Mesenchymal stem cell (in vitro differentiated cells and primary cell): ENCODE results near the gene TTC3.
A peak's percentile ranks its signal among the peaks of the same experiment; 100 is the strongest.

ENCODE experiments used
- DNase-seq: peaks from one replicate; pipeline ENCODE4 v3.0.0-alpha.2; 2013
- H2AFZ ChIP-seq: one replicate; pipeline ENCODE4 v1.6.1; 2013; ENCODE audit warnings: low read depth, mild to moderate bottlenecking, control low read depth, inconsistent platforms, low read length, moderate library complexity
- H2AK5ac ChIP-seq: 2 replicates; pipeline ENCODE4 v1.6.1; 2013; ENCODE audit warnings: low read length, moderate library complexity, mild to moderate bottlenecking, inconsistent platforms; ENCODE audit not compliant: severe bottlenecking
- H2BK120ac ChIP-seq: one replicate; pipeline ENCODE4 v1.6.1; 2013; ENCODE audit warnings: low read depth, mild to moderate bottlenecking, inconsistent platforms, low read length, moderate library complexity
- H2BK12ac ChIP-seq, 2 experiments: one replicate each; pipeline ENCODE4 v1.6.1; 2013; ENCODE audit warnings: inconsistent platforms in 2 of 2, low read length in 2 of 2, mild to moderate bottlenecking in 2 of 2, moderate library complexity in 2 of 2, control low read depth in 1 of 2
- H2BK15ac ChIP-seq: one replicate; pipeline ENCODE4 v1.6.1; 2013; ENCODE audit warnings: mild to moderate bottlenecking, low read depth, inconsistent platforms; ENCODE audit not compliant: poor library complexity, severe bottlenecking
- H2BK5ac ChIP-seq: 2 replicates; pipeline ENCODE4 v1.6.1; 2013; ENCODE audit warnings: low read depth, mild to moderate bottlenecking, low read length, control low read depth, inconsistent platforms; ENCODE audit not compliant: poor library complexity, severe bottlenecking
- H3K14ac ChIP-seq, 2 experiments: one replicate each; pipeline ENCODE4 v1.6.1; 2013; ENCODE audit warnings: inconsistent platforms in 2 of 2, low read length in 2 of 2, control low read depth in 1 of 2, mild to moderate bottlenecking in 1 of 2, moderate library complexity in 1 of 2
- H3K18ac ChIP-seq, 2 experiments: one replicate each; pipeline ENCODE4 v1.6.1; 2013; ENCODE audit warnings: inconsistent platforms in 2 of 2, low read length in 2 of 2, control low read depth in 1 of 2, low read depth in 1 of 2, mild to moderate bottlenecking in 1 of 2
- H3K23ac ChIP-seq, 2 experiments: one replicate each; pipeline ENCODE4 v1.6.1; 2013; ENCODE audit warnings: inconsistent platforms in 2 of 2, low read length in 2 of 2, mild to moderate bottlenecking in 2 of 2, moderate library complexity in 2 of 2, control low read depth in 1 of 2
- H3K27ac ChIP-seq: 2 replicates; pipeline ENCODE4 v1.5.1; 2013; ENCODE audit warnings: mild to moderate bottlenecking, moderate library complexity, low read length, control low read depth, inconsistent platforms; ENCODE audit not compliant: poor library complexity, severe bottlenecking
- H3K27me3 ChIP-seq, 2 experiments: 2 replicates each; pipeline versions ENCODE4 v1.6.1 to v1.7.0; 2013; ENCODE audit warnings: low read length in 2 of 2, mild to moderate bottlenecking in 2 of 2, moderate library complexity in 2 of 2, control low read depth in 1 of 2, inconsistent platforms in 1 of 2; ENCODE audit not compliant: control insufficient read depth in 1 of 2, insufficient read depth in 1 of 2
- H3K36me3 ChIP-seq, 2 experiments: 2 replicates each; pipeline versions ENCODE4 v1.6.1 to v1.7.0; 2013; ENCODE audit warnings: low read length in 2 of 2, control low read depth in 1 of 2, inconsistent platforms in 1 of 2, low read depth in 1 of 2, mild to moderate bottlenecking in 1 of 2; ENCODE audit not compliant: insufficient read depth in 2 of 2, control insufficient read depth in 1 of 2
- H3K4ac ChIP-seq, 2 experiments: one replicate each; pipeline ENCODE4 v1.6.1; 2013; ENCODE audit warnings: inconsistent platforms in 2 of 2, low read length in 2 of 2, mild to moderate bottlenecking in 2 of 2, moderate library complexity in 2 of 2, control low read depth in 1 of 2, low read depth in 1 of 2
- H3K4me1 ChIP-seq: 2 replicates; pipeline ENCODE4 v1.6.1; 2013; ENCODE audit warnings: low read depth, low read length, control low read depth; ENCODE audit not compliant: control insufficient read depth, insufficient read depth
- H3K4me2 ChIP-seq: 2 replicates; pipeline ENCODE4 v1.6.1; 2013; ENCODE audit warnings: low read length, mild to moderate bottlenecking, inconsistent platforms; ENCODE audit not compliant: poor library complexity, severe bottlenecking
- H3K4me3 ChIP-seq, 2 experiments: 2 replicates each; pipeline versions ENCODE4 v1.5.1 to v1.7.0; 2013; ENCODE audit warnings: low read length in 2 of 2, mild to moderate bottlenecking in 2 of 2, control low read depth in 1 of 2, low read depth in 1 of 2; ENCODE audit not compliant: insufficient read depth in 1 of 2
- H3K79me1 ChIP-seq: replicated peaks from 2 replicates; pipeline ENCODE4 v1.6.1; 2013; ENCODE audit warnings: mild to moderate bottlenecking, control low read depth, low read length, inconsistent platforms; ENCODE audit not compliant: poor library complexity, severe bottlenecking
- H3K9ac ChIP-seq: 2 replicates; pipeline ENCODE4 v1.7.0; 2013; ENCODE audit warnings: mild to moderate bottlenecking, low read length, moderate library complexity
- H3K9me3 ChIP-seq: 2 replicates; pipeline ENCODE4 v1.7.0; 2013; ENCODE audit warnings: mild to moderate bottlenecking, low read length; ENCODE audit not compliant: control insufficient read depth
- H4K8ac ChIP-seq: one replicate; pipeline ENCODE4 v1.6.1; 2013; ENCODE audit warnings: inconsistent platforms, mild to moderate bottlenecking, low read length, moderate library complexity
- H4K91ac ChIP-seq: one replicate; pipeline ENCODE4 v1.6.1; 2013; ENCODE audit warnings: mild to moderate bottlenecking, low read length, inconsistent platforms
- WGBS: methylation state at CpG from one replicate; pipeline ENCODE4 v1.1.7; 2013; ENCODE audit warnings: mixed read lengths; 5-methylcytosine and 5-hydroxymethylcytosine counted together

TTC3 gene

GRCh38 chr21:37146320-37147235 lies 73.5 kb downstream of the TTC3 start:
- Histone ChIP-seq H2BK15ac (no peak overlapping the region), H2AK5ac (no peak overlapping the region), H3K4ac (no peak overlapping the region), H4K91ac (no peak overlapping the region), H3K27me3 (no peaks in the 10 kb centered on the region), H4K8ac (no peak overlapping the region), H2BK5ac (no peak overlapping the region), H3K9me3 (no peaks in the 10 kb centered on the region), H3K4me2 (no peak overlapping the region), H3K79me1 (peaks cover 8% of the 10 kb centered on the region), H2AFZ (no peak overlapping the region), H3K9ac (no peak overlapping the region), H3K4me1 (peaks cover 4% of the 10 kb centered on the region), H3K14ac (no peak overlapping the region), H2BK120ac (no peak overlapping the region), H3K23ac (no peak overlapping the region), H3K27ac (no peak overlapping the region), H3K18ac (no peak overlapping the region), H3K36me3 (peaks cover 14 to 65% of the 10 kb centered on the region in 2 experiments), H2BK12ac (no peak overlapping the region), H3K4me3 (no peak overlapping the region)
- DNase-seq, result peak; percentile 76
- 73% methylated on average over 6 of the region's 8 CpGs for WGBS

- no peak overlapping the region for H4K8ac ChIP-seq
- H2BK15ac ChIP-seq, result no peak overlapping the region
- peak; percentile 86 for DNase-seq
- H2BK120ac ChIP-seq, result no peak overlapping the region
- H3K27ac ChIP-seq, result no peak overlapping the region
- H3K9me3 ChIP-seq, result no peaks in the 10 kb centered on the region
- H2BK5ac ChIP-seq, result no peak overlapping the region
- no peak overlapping the region for H3K4me2 ChIP-seq
- no peak overlapping the region for H3K4me3 ChIP-seq
- peaks cover 12% of the 10 kb centered on the region for H3K79me1 ChIP-seq
- H3K36me3 ChIP-seq, result peaks cover 21 to 88% of the 10 kb centered on the region in 2 experiments
- peaks cover 4% of the 10 kb centered on the region for H3K4me1 ChIP-seq
- no peak overlapping the region for H2BK12ac ChIP-seq
- no peaks in the 10 kb centered on the region for H3K27me3 ChIP-seq
- H3K4ac ChIP-seq, result no peak overlapping the region
- H3K9ac ChIP-seq, result peak overlapping the region; percentile 42
- H3K23ac ChIP-seq, result no peak overlapping the region
- no peak overlapping the region for H3K18ac ChIP-seq
- H2AFZ ChIP-seq, result no peak overlapping the region
- H2AK5ac ChIP-seq, result no peak overlapping the region
- no peak overlapping the region for H3K14ac ChIP-seq
- H4K91ac ChIP-seq, result no peak overlapping the region
Measured at GRCh38 chr21:37149411-37149810, 76.4 kb downstream of the TTC3 start.

GRCh38 chr21:37153196-37153934 lies 80.3 kb downstream of the TTC3 start:
- no peak overlapping the region for H3K27ac ChIP-seq
- peaks cover 13% of the 10 kb centered on the region for H3K79me1 ChIP-seq
- H2BK15ac ChIP-seq, result no peak overlapping the region
- no peak overlapping the region for H3K4ac ChIP-seq
- no peak overlapping the region for H4K8ac ChIP-seq
- H3K27me3 ChIP-seq, result no peaks in the 10 kb centered on the region
- H3K4me2 ChIP-seq, result no peak overlapping the region
- no peak overlapping the region for H2BK12ac ChIP-seq
- H3K4me1 ChIP-seq, result no peaks in the 10 kb centered on the region
- no peak overlapping the region for H2BK5ac ChIP-seq
- no peak overlapping the region for H2AK5ac ChIP-seq
- H3K18ac ChIP-seq, result no peak overlapping the region
- H3K14ac ChIP-seq, result no peak overlapping the region
- no peak overlapping the region for H4K91ac ChIP-seq
- H3K36me3 ChIP-seq, result peaks cover 18 to 86% of the 10 kb centered on the region in 2 experiments
- no peak overlapping the region for H3K4me3 ChIP-seq
- no peak overlapping the region for H2AFZ ChIP-seq
- H3K23ac ChIP-seq, result no peak overlapping the region
- WGBS, result no CpG with 5 or more reads among the region's 4 CpGs
- H3K9ac ChIP-seq, result peak overlapping the region; percentile 7
- no peak overlapping the region for H2BK120ac ChIP-seq
- DNase-seq, result peak; percentile 26
- no peaks in the 10 kb centered on the region for H3K9me3 ChIP-seq

- no peak overlapping the region for H3K4me2 ChIP-seq
- no peak overlapping the region for H3K9ac ChIP-seq
- H3K18ac ChIP-seq, result peak overlapping the region in 1 of 2 experiments; percentile 18
- no peak overlapping the region for H4K91ac ChIP-seq
- no peaks in the 10 kb centered on the region for H3K4me1 ChIP-seq
- peak overlapping the region in 1 of 2 experiments; percentile 3 for H2BK12ac ChIP-seq
- peaks cover 13% of the 10 kb centered on the region for H3K79me1 ChIP-seq
- H3K14ac ChIP-seq, result no peak overlapping the region
- no peak overlapping the region for H3K23ac ChIP-seq
- 89% methylated on average over 9 of the region's 9 CpGs for WGBS
- no peak overlapping the region for H2AFZ ChIP-seq
- H3K4me3 ChIP-seq, result no peak overlapping the region
- H2BK5ac ChIP-seq, result no peak overlapping the region
- H3K9me3 ChIP-seq, result no peaks in the 10 kb centered on the region
- H2BK120ac ChIP-seq, result no peak overlapping the region
- no peak overlapping the region for H4K8ac ChIP-seq
- no peak overlapping the region for H3K4ac ChIP-seq
- H2BK15ac ChIP-seq, result no peak overlapping the region
- H2AK5ac ChIP-seq, result no peak overlapping the region
- H3K27me3 ChIP-seq, result no peaks in the 10 kb centered on the region
- DNase-seq, result no peak
- no peak overlapping the region for H3K27ac ChIP-seq
- H3K36me3 ChIP-seq, result peaks cover 21 to 89% of the 10 kb centered on the region in 2 experiments
Measured at GRCh38 chr21:37153935-37154350, 80.9 kb downstream of the TTC3 start.
